ENCODE data around the gene TSPAN18.

DNA sequence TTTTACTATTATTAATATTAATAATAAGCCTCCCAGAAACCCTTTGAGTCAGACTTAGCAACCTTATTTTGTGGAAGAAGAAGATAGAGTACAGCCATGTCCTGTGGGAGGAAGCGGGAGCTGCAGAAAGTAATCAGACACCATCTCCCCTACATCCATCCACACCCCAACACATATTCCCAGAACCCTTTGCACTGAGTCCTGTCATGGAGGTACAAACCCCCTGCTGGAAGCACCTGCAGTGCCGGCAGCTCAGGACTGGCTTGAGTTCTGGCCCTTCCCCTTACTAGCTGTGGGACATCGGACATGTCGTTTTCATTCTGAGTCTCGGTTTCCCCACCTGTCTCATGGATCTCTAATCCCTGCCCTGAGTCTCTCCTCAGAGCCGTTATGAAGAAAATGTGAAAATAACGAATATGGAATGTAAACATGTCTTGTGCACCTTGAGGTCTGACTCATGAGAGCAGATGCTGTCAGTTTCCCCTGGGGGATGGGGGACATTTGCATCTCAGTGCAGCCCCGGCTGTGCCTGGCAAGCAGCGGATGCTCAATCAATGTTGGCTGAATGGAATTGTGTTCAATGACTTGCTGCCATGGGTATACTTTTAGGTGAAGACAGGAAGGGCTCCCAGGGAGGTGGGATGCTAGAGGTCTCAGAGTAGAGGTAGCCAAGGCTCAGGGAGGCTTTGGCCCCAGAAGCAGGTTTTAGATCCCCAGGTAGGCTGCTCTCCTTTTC, 178.5 kb downstream of the TSPAN18 start:
- TF ChIP-seq, protein P1, sequence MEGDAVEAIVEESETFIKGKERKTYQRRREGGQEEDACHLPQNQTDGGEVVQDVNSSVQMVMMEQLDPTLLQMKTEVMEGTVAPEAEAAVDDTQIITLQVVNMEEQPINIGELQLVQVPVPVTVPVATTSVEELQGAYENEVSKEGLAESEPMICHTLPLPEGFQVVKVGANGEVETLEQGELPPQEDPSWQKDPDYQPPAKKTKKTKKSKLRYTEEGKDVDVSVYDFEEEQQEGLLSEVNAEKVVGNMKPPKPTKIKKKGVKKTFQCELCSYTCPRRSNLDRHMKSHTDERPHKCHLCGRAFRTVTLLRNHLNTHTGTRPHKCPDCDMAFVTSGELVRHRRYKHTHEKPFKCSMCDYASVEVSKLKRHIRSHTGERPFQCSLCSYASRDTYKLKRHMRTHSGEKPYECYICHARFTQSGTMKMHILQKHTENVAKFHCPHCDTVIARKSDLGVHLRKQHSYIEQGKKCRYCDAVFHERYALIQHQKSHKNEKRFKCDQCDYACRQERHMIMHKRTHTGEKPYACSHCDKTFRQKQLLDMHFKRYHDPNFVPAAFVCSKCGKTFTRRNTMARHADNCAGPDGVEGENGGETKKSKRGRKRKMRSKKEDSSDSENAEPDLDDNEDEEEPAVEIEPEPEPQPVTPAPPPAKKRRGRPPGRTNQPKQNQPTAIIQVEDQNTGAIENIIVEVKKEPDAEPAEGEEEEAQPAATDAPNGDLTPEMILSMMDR (IDR thresholded peaks at IDR 0.05) = no peak
- no peak for TF ChIP-seq POLR2A (IDR thresholded peaks at IDR 0.05)
